ENCODE data around the gene EPYC. TPM values are rescaled to one million over a fixed set of nuclear protein-coding genes. Genes with fewer than 3 reads are reported as not detected.

EPYC gene
- total and polyA plus RNA-seq, 3 donors from 2014 or later, result 1.6 TPM; not detected in 2

DNA sequence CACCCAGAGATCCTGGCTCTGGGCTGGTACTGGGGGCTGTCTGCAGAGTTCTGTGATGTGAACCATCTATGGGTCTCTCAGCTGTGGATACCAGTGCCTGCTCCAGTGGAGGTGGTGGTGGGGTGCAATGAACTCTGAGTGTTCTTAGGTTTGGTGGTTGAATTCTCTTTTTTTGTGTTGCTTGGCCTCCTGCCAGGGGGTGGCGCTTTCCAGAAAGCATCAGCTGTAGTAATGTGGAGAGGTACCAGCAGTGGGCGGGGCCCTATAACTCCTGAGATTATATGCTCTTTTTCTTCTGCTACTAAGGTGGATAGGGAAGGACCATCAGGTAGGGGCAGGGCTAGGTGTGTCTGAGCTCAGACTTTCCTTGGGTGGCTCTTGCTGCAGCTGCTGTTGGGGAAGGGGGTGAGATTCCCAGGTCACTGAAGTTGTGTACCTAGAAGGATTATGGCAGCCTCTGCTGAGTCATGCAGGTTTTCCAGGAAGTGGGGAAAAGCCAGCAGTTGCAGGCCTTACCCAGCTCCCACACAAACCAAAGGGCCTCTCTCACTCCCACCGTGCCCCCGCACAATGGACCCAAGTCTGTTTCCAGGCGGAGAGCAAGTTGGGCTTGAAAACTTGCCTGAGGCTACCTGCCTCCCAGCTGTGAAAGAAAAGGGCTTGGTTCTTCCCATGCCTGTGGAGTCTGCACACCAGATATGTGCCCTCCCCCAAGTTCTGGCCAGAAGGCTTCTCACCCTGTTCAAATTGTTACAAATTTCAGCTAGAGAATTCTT, 68.4 kb downstream of the EPYC start:
- H3K4me3 ChIP-seq, result no peak overlapping the region
- TF ChIP-seq, protein P1, sequence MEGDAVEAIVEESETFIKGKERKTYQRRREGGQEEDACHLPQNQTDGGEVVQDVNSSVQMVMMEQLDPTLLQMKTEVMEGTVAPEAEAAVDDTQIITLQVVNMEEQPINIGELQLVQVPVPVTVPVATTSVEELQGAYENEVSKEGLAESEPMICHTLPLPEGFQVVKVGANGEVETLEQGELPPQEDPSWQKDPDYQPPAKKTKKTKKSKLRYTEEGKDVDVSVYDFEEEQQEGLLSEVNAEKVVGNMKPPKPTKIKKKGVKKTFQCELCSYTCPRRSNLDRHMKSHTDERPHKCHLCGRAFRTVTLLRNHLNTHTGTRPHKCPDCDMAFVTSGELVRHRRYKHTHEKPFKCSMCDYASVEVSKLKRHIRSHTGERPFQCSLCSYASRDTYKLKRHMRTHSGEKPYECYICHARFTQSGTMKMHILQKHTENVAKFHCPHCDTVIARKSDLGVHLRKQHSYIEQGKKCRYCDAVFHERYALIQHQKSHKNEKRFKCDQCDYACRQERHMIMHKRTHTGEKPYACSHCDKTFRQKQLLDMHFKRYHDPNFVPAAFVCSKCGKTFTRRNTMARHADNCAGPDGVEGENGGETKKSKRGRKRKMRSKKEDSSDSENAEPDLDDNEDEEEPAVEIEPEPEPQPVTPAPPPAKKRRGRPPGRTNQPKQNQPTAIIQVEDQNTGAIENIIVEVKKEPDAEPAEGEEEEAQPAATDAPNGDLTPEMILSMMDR (IDR thresholded peaks at IDR 0.05), result no peak
- TF ChIP-seq POLR2A (IDR thresholded peaks at IDR 0.05), result no peak
- no peaks in the 10 kb centered on the region for H3K9me3 ChIP-seq
- intact Hi-C loops (cut with DNase I; ENCODE audit: low total_unique reads), result no loop called here
- no peaks in the 10 kb centered on the region for H3K27me3 ChIP-seq
- H3K36me3 ChIP-seq (ENCODE audit: low read depth, missing control alignments), result no peaks in the 10 kb centered on the region
- WGBS, 2 donors, result 93 to 94% methylated on average over 4 to 5 of the region's 5 CpGs
- H3K27ac ChIP-seq, result no peak overlapping the region
- no peaks in the 10 kb centered on the region for H3K4me1 ChIP-seq
- no peak for DNase-seq

DNA sequence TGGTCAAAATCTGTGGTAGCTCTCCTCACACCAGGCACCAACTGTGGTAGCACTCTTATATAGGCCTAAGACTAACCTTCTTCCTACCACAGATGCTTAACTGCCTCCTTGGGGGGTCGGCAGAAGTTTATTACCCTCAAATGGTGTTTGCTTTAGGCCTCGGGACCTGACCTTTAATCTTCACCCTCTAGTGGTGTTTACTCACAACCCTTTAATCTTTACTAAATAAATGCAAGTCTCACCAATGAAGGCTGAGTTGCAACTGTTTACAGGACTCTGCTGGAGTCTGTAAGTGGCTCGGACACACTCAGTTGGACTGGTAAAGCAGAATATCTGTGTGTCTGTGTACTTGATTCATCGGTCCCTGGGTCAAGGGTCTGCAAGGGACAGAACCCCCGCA, 79.2 kb downstream of the EPYC start:
- intact Hi-C loops (cut with DNase I; ENCODE audit: low total_unique reads), result no loop called here
- H3K27me3 ChIP-seq, result no peaks in the 10 kb centered on the region
- WGBS, 2 donors, result 77 to 79% methylated on average over 5 of the region's 5 CpGs
- no peak for DNase-seq
- H3K36me3 ChIP-seq (ENCODE audit: low read depth, missing control alignments), result no peaks in the 10 kb centered on the region
- TF ChIP-seq, protein P1 (IDR thresholded peaks at IDR 0.05), result no peak
- TF ChIP-seq POLR2A (IDR thresholded peaks at IDR 0.05), result no peak
- H3K4me1 ChIP-seq, result no peaks in the 10 kb centered on the region
- H3K27ac ChIP-seq, result no peak overlapping the region
- H3K9me3 ChIP-seq, result no peaks in the 10 kb centered on the region
- H3K4me3 ChIP-seq, result no peak overlapping the region

DNA sequence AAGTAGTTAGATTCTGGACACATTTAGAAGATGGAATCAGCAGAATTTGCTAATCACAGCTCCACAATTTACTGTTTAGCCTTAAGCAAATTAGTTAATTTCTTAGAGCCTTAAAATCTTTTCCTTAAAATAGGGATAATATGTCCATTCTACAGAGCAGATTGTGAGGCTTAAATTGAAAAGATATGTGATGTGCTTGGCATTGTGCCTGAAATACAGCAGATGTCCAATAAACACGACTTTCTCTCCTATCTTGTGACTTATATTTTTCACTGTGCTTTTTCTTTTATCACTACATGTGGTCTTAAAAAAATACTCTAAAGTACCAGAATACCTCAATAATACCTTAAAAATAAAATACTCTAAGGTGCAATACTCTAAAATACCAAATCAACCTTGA, 80.4 kb downstream of the EPYC start:
- Histone ChIP-seq H3K27me3 (no peaks in the 10 kb centered on the region), H3K9me3 (no peaks in the 10 kb centered on the region), H3K4me1 (no peaks in the 10 kb centered on the region), H3K36me3 (ENCODE audit: low read depth, missing control alignments) (no peaks in the 10 kb centered on the region), H3K4me3 (no peak overlapping the region), H3K27ac (no peak overlapping the region)
- intact Hi-C loops (cut with DNase I; ENCODE audit: low total_unique reads), result no loop called here
- WGBS, 2 donors, result 32 to 47% methylated on average over 1 of the region's 1 CpG
- no peak for DNase-seq
- TF ChIP-seq POLR2A (IDR thresholded peaks at IDR 0.05), result no peak
- TF ChIP-seq, protein P1 (IDR thresholded peaks at IDR 0.05), result no peak

- no peak for DNase-seq
- H3K4me1 ChIP-seq, result no peaks in the 10 kb centered on the region
- TF ChIP-seq POLR2A (IDR thresholded peaks at IDR 0.05), result no peak
- TF ChIP-seq, protein P1 (IDR thresholded peaks at IDR 0.05), result no peak
- H3K9me3 ChIP-seq, result no peaks in the 10 kb centered on the region
- intact Hi-C loops (cut with DNase I; ENCODE audit: low total_unique reads), result no loop called here
- H3K4me3 ChIP-seq, result no peak overlapping the region
- H3K27ac ChIP-seq, result no peak overlapping the region
- H3K36me3 ChIP-seq (ENCODE audit: low read depth, missing control alignments), result no peaks in the 10 kb centered on the region
- H3K27me3 ChIP-seq, result no peaks in the 10 kb centered on the region
Observed at GRCh38 chr12:90922145-90922627, 82.6 kb downstream of the EPYC start.

DNA sequence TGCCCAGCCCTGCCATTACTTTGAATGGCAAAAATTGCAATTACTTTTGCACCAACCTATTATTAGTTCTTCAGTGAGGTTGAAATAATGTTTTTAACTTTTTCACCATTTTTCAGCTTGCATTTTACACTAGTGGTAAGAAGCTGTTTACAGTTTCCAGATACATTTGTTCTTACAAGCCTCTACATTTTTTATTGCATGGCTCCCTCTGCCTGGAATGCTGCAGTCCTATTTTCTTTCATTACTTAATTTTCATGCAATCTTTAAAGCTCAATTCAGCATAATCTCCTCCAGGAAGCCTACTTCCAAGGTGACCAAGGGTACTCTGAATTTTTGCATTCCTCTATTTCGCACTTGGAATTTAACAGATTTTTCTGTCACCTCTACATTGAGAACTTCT, 83.2 kb downstream of the EPYC start:
- H3K27me3 ChIP-seq, result no peaks in the 10 kb centered on the region
- TF ChIP-seq POLR2A (IDR thresholded peaks at IDR 0.05), result no peak
- TF ChIP-seq, protein P1 (IDR thresholded peaks at IDR 0.05), result no peak
- intact Hi-C loops (cut with DNase I; ENCODE audit: low total_unique reads), result no loop called here
- no peak for DNase-seq
- no peak overlapping the region for H3K27ac ChIP-seq
- 93 to 97% methylated on average over 1 of the region's 1 CpG for WGBS, 2 donors
- no peaks in the 10 kb centered on the region for H3K9me3 ChIP-seq
- H3K36me3 ChIP-seq (ENCODE audit: low read depth, missing control alignments), result no peaks in the 10 kb centered on the region
- H3K4me1 ChIP-seq, result no peaks in the 10 kb centered on the region
- no peak overlapping the region for H3K4me3 ChIP-seq
